ENCODE data around the gene KHDC3L.
"Not testable (repeated sequence)": the region's sequence is repeated elsewhere in the genome, so short reads cannot be mapped to it uniquely, and the experiment has no call there.

Gene KHDC3L

DNA sequence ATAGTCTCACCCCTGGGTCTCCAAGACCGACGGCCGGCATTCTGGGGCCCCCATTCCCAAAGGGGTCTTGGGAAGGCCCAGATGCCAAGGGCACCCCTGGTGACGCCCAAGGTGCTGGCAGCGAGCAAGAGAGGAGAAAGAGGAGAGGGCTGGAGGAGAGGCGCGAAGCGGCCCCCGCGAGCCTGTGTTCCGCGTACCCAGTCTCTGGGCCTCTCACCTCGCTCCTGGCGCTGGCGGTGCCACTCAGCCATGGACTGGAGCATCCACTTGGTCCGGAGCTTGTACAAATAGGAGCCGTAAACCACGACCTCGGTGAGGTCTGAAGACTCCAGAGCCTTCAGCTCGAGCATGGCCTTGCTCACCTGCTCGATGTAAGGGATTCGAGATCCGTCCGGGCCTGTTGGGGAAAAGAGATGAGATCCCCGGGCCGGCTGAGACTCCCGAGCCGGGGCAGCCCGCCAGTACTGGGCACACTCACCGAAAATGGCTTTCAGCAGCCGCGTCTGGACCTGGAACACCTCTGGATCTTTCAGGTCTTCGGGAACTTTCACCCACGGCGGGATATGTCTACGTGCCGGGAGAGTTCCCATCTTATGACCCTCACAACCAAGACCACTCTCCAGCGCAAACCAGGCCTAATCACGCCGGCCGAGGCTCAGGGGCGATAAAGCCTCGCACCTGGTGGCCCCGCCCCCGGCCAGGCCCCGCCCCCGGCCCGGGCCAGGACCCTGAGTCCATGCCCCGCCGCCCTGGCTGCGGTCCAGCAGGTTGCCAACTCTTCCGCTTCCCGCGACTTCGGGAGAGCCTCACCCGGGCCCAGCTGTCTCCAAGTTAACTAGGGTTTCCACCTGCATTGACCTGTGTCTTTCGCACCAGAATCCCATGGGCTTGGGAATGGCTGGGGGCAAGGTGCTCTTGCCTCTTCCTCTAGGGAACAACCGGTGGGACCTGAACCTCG lies 8.5 kb upstream of the KHDC3L start, which contains the start of gene DPPA5:
Gene DPPA5, minus strand, starts transcription at position 641 of the 958 bp plus-strand sequence. Its CDS starts 51 bp downstream, at position 590.
- no peak for DNase-seq
- TF ChIP-seq GATA1 (IDR thresholded peaks at IDR 0.05; ENCODE audit: low read depth, low read length) (no peak), POLR2A (IDR thresholded peaks at IDR 0.05; ENCODE audit: low read length) (no peak)

DNA sequence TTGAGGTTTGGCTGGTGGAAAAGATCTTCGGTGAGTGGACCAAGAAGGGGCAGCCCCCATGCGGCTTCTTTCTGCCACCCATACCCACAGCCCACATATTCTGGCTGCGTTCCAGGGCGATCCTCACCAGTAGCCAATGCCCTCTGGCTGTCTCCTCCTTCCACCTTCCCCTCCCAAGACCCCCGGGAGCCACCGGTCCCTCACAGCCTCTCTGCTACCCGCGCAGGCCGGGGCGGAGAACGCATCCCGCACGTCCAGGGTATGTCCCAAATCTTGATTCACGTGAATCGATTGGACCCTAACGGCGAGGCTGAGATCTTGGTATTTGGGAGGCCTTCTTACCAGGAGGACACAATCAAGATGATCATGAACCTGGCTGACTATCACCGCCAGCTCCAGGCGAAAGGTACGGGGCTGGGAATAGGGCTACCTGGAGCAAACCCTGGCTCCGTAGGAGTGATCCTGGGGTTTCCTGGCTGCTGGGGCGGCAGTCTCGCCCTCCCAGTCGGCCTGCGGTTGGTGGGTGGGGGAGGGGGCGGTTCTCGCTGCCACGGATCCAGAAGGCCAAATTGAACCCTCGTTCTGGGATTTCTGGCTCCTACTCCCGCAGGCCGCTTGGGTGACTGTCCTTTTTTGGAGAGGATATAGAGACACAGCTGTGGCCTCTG lies 545 bp downstream of the KHDC3L start:
- DNase-seq = no peak
- TF ChIP-seq POLR2A (IDR thresholded peaks at IDR 0.05; ENCODE audit: low read length) (no peak), GATA1 (IDR thresholded peaks at IDR 0.05; ENCODE audit: low read depth, low read length) (no peak)

DNA sequence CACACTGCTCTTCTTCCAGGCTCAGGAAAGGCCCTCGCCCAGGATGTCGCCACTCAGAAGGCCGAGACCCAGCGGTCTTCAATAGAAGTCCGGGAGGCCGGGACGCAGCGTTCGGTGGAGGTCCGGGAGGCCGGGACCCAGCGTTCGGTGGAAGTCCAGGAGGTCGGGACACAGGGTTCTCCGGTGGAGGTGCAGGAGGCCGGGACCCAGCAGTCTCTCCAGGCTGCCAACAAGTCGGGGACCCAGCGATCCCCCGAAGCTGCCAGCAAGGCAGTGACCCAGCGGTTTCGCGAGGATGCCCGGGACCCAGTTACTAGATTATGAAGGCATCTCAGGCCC lies 1.0 kb downstream of the KHDC3L start:
- TF ChIP-seq GATA1 (IDR thresholded peaks at IDR 0.05; ENCODE audit: low read depth, low read length) (no peak), POLR2A (IDR thresholded peaks at IDR 0.05; ENCODE audit: low read length) (no peak)
- no peak for DNase-seq

DNA sequence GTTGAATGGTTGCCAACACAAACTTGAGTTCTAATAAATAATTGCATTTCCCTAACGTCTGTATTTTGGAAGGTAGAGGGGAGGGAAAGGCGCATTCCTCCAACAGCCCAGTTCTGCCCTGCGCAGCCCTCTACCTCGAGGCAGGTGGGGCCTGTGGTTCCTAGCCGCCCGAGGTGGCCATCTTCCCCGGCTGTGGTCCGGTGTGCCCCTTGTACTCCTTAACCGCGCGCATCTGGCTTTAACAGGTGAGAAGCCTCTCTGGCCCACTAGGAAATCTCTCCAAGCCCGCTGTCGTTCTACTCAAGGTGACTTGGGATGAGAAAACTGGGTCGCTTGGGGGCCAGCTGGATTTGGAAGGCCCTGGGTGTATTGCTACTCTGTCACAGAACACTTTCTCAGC lies 1.7 kb downstream of the KHDC3L start:
- no peak for TF ChIP-seq GATA1 (IDR thresholded peaks at IDR 0.05; ENCODE audit: low read depth, low read length)
- TF ChIP-seq POLR2A (IDR thresholded peaks at IDR 0.05; ENCODE audit: low read length) = no peak
- DNase-seq = no peak

GRCh38 chr6:73364549-73364948 lies 2.1 kb downstream of the KHDC3L start:
- DNase-seq = no peak
- TF ChIP-seq POLR2A (IDR thresholded peaks at IDR 0.05; ENCODE audit: low read length) (no peak), GATA1 (IDR thresholded peaks at IDR 0.05; ENCODE audit: low read depth, low read length) (no peak)

DNA sequence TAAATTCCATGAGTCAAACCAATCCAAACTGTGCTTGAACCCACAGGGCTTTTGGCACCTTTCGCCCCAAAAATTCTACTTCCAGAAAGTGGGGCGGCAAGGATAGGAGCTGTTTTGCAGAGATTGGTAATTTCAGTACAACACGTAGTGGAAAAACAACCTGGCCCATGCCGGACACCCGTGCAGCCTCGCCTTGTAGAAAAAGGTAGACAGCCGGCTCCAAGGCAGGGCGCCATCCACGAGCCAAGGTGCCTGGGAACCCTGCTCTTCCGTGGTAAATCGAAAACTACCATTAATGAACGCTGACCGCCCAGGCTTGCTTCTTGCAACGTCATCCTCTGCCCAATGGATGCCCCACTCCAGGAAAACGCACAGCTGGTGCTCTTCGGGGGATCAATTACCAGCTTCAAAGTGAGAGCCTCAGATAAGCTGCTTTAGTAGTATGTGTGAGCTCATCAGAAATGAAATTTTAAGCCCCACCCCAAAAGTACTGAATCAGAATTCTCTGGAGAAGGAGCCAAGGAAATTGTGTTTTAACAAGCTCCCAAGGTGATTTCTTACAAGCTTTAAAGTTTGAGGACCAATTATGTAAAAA lies 5.4 kb downstream of the KHDC3L start:
- no peak for DNase-seq
- TF ChIP-seq POLR2A (IDR thresholded peaks at IDR 0.05; ENCODE audit: low read length) (no peak), GATA1 (IDR thresholded peaks at IDR 0.05; ENCODE audit: low read depth, low read length) (no peak)

- TF ChIP-seq POLR2A (IDR thresholded peaks at IDR 0.05; ENCODE audit: low read length) (no peak), GATA1 (IDR thresholded peaks at IDR 0.05; ENCODE audit: low read depth, low read length) (no peak)
- DNase-seq = no peak
Measured at GRCh38 chr6:73368675-73369074, 6.2 kb downstream of the KHDC3L start.

DNA sequence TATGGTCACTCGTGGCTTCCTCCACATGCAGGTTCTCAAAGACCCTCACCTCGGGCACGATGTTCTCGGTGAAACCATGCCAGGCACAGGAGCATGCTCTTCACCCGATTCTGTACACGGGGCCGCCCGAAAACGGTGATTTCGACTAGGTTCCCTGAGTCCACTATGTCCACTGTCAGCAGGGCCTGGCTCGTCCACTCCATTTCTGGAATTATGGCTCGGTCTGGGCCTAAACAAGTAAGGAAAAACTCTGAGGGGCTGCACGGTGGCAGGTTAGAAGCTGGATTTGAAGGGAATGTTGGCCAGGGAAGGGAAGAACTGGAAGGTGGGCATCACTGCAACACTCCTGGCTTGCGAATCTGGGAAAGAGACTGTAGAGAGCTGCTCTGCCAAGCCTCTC lies 6.7 kb downstream of the KHDC3L start:
- no peak for DNase-seq
- TF ChIP-seq GATA1 (IDR thresholded peaks at IDR 0.05; ENCODE audit: low read depth, low read length) (no peak), POLR2A (IDR thresholded peaks at IDR 0.05; ENCODE audit: low read length) (no peak)

- TF ChIP-seq GATA1 (IDR thresholded peaks at IDR 0.05; ENCODE audit: low read depth, low read length) (no peak), POLR2A (IDR thresholded peaks at IDR 0.05; ENCODE audit: low read length) (no peak)
Measured at GRCh38 chr6:73369563-73369962, 7.1 kb downstream of the KHDC3L start, which contains the start of gene OOEP. Gene OOEP (minus strand): TSS chr6:73369897. CDS start chr6:73369792, 105 bp downstream.

GRCh38 chr6:73371984-73372383 lies 9.5 kb downstream of the KHDC3L start:
- TF ChIP-seq GATA1 (IDR thresholded peaks at IDR 0.05; ENCODE audit: low read depth, low read length) (no peak), POLR2A (IDR thresholded peaks at IDR 0.05; ENCODE audit: low read length) (no peak)
- DNase-seq = no peak

More at GRCh38 chr6:73369563-73369962, 7.1 kb downstream of the KHDC3L start, which contains the start of gene OOEP:
- DNase-seq = no peak

DNA sequence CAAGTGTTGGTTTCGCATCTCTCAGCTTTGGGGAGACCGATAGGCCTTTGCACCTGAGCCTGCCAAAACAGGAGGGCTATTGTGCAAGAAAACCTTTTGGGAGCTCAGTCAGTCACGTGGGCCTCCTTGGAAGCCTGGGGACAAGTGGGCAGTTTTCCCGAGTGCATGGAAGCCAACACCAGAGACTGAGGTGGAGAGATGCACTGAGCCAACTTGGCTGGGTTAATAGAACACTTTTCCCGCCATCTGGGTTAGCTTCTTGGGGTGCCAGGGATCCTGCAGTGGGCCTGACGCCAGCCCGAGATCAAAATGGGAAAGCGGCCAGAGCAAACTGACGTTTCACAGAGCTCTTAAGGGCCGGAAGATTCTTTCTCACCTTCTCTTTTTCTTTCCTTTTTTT lies 10.1 kb downstream of the KHDC3L start:
- TF ChIP-seq GATA1 (IDR thresholded peaks at IDR 0.05; ENCODE audit: low read depth, low read length) (no peak), POLR2A (IDR thresholded peaks at IDR 0.05; ENCODE audit: low read length) (no peak)
- no peak for DNase-seq

- no peak for DNase-seq
- TF ChIP-seq GATA1 (IDR thresholded peaks at IDR 0.05; ENCODE audit: low read depth, low read length) (no peak), POLR2A (IDR thresholded peaks at IDR 0.05; ENCODE audit: low read length) (no peak)
Measured at GRCh38 chr6:73375216-73375615, 12.8 kb downstream of the KHDC3L start.

GRCh38 chr6:73377225-73377624 lies 14.8 kb downstream of the KHDC3L start:
- TF ChIP-seq POLR2A (IDR thresholded peaks at IDR 0.05; ENCODE audit: low read length) (no peak), GATA1 (IDR thresholded peaks at IDR 0.05; ENCODE audit: low read depth, low read length) (no peak)
- no peak for DNase-seq

DNA sequence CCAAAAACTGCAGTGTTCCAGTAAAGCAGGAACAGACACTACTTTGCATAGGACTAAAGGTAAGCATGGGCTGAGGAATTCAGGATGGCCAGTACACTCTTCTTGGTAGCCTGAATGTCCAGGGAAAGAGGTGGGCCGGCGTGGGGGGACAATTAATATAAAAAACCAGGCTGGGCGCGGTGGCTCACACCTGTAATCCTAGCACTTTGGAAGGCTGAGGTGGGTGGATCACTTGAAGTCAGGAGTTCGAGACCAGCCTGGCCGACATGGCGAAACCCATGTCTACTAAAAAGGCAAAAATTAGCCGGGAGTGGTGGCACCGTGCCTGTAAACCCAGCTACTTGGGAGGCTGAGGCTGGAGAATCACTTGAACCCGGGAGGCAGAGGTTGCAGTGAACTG lies 19.1 kb downstream of the KHDC3L start:
- not testable (repeated sequence) for DNase-seq
